H1 (cell line): Measurements from ENCODE around the gene MRAP. TPM values are rescaled to one million over a fixed set of nuclear protein-coding genes. Genes with fewer than 3 reads are reported as not detected.

Experiments
- polyA plus RNA-seq, 7 experiments: library from polyadenylated mRNA; depleted of rRNA in 3 of 7; stranded (reverse) in 5 of 7; unstranded in 2 of 7; fragments of >200 nt in 5 of 7; fragments of 200-250 nt in 2 of 7; gene quantifications; 1 replicate in 5 of 7; 2 replicates in 1 of 7; 4 replicates in 1 of 7; pipeline versions ENCODE4 v1.2.1 to v1.2.3, GENCODE V29; 2011 to 2013; ENCODE audit warnings: missing spikeins in 2 of 7, mixed read lengths in 2 of 7
- total RNA-seq: library from RNA; stranded (reverse); fragmentation: NEBNext Ultra II Directional; extraction: Animal tissue kit (Norgen Biotek cat#: 25700); gene quantifications from 2 replicates; pipeline ENCODE4 v1.2.1, GENCODE V29; 2021

The MRAP gene
- total and polyA plus RNA-seq, 2 of the 8 experiments (the other 6 are each of a cell fraction or from before 2014, with no cell fraction given), result not detected

Other genes with a start within 250 kb of the MRAP start
- gene MIS18A, start 19.8 kb upstream of the MRAP start, total RNA-seq, result 53.0 and 59.6 TPM in 2 replicates
- gene MIS18A, start 19.8 kb upstream of the MRAP start, polyA plus RNA-seq (2011; rRNA removed), result 28.6 and 28.9 TPM in 2 replicates
- 28.2 and 28.9 TPM in 2 replicates for gene URB1, start 94.2 kb downstream of the MRAP start, total RNA-seq
- 8.1 and 10.1 TPM in 2 replicates for gene URB1, start 94.2 kb downstream of the MRAP start, polyA plus RNA-seq (2011; rRNA removed)
- 3.6 and 4.3 TPM in 2 replicates for gene EVA1C, start 113.9 kb downstream of the MRAP start, total RNA-seq
- 1.9 and 2.6 TPM in 2 replicates for gene EVA1C, start 113.9 kb downstream of the MRAP start, polyA plus RNA-seq (2011; rRNA removed)